ENCODE results near the gene MFAP5. TPM values are rescaled to one million over a fixed set of nuclear protein-coding genes. Genes with fewer than 3 reads are reported as not detected.

The MFAP5 gene
- polyA plus RNA-seq, 1 donor (not counting 4 experiments of a cell fraction or from before 2014, with no cell fraction given), result 317 TPM

DNA sequence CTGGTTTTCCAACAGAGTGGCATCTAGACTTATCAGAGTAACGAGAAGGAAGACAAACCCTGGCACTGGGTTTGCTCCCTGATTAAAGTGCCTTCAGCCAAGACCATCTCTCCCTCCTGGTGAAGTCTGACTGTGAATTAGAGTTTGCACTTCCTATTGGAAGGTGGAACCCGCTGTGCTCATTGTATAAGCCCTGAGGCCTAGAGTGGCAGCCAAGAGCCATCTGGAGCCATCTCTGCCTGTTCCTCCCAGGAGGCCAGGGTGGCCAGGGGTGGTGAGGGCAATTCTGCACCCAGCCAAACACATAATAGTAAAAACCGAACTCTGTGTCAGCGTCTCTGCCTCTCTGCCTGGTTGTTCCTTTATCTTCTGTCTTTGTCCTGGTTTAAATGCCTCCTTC is 25.0 kb downstream of the MFAP5 start:
- DNase-seq (ENCODE audit: low read depth, low spot score) (no peak), FAIRE-seq (peak; percentile 74)
- dilution Hi-C loops (cut with MboI; ENCODE audit: extremely low pct_ligation_motif_present, low sequenced_read_pairs), result no loop called here

DNA sequence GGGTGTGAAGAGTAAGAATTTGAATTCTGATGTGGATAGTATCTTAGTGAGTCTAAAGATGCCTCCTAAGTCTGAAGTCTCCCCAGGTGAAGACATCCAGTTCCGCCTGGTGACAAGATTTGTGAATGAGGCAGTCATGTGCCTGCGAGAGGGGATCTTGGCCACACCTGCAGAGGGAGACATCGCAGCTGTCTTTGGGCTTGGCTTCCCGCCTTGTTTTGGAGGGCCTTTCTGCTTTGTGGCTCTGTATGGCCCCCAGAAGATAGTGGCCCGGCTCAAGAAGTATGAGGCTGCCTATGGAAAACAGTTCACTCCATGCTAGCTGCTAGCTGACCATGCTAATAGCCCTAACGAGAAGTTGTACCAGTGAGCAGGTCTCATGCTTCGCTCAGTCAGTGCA is 25.4 kb downstream of the MFAP5 start:
- Histone ChIP-seq H3K4me1 (ENCODE audit: control insufficient read depth, extremely low read depth, insufficient read depth, low read length) (peaks cover 17% of the 10 kb centered on the region), H3K4me3 (ENCODE audit: control insufficient read depth in 2 of 3, extremely low read depth in 1 of 3, insufficient read depth in 2 of 3, low read depth in 1 of 3, low read length in 3 of 3) (no peak overlapping the region), H3K27me3 (ENCODE audit: control insufficient read depth, extremely low read depth, insufficient read depth, low read length) (no peaks in the 10 kb centered on the region), H3K79me2 (ENCODE audit: control insufficient read depth, insufficient read depth, low read length) (no peaks in the 10 kb centered on the region), H3K27ac (ENCODE audit: control insufficient read depth, insufficient read depth, low read length) (no peak overlapping the region), H3K4me2 (ENCODE audit: control insufficient read depth, extremely low read depth, insufficient read depth, low read depth, low read length) (no peak overlapping the region), H2AFZ (ENCODE audit: control insufficient read depth, low read length) (no peak overlapping the region), H3K36me3 (ENCODE audit: control insufficient read depth in 2 of 2, extremely low read depth in 1 of 2, insufficient read depth in 2 of 2, low read length in 2 of 2) (no peaks in the 10 kb centered on the region), H3K9ac (ENCODE audit: control insufficient read depth, extremely low read depth, insufficient read depth, low read length) (no peak overlapping the region), H3K9me1 (ENCODE audit: control insufficient read depth, extremely low read depth, insufficient read depth, low read length) (no peaks in the 10 kb centered on the region), H4K20me1 (ENCODE audit: control insufficient read depth, extremely low read depth, insufficient read depth, low read length) (no peaks in the 10 kb centered on the region), H3K9me3 (ENCODE audit: control insufficient read depth, low read depth, low read length) (no peaks in the 10 kb centered on the region)
- dilution Hi-C loops (cut with MboI; ENCODE audit: extremely low pct_ligation_motif_present, low sequenced_read_pairs), result no loop called here
- FAIRE-seq, result no peak
- DNase-seq (ENCODE audit: low read depth, low spot score), result no peak
- TF ChIP-seq EZH2 (IDR thresholded peaks at IDR 0.05; ENCODE audit: low read length), result no peak
- TF ChIP-seq, protein P1, sequence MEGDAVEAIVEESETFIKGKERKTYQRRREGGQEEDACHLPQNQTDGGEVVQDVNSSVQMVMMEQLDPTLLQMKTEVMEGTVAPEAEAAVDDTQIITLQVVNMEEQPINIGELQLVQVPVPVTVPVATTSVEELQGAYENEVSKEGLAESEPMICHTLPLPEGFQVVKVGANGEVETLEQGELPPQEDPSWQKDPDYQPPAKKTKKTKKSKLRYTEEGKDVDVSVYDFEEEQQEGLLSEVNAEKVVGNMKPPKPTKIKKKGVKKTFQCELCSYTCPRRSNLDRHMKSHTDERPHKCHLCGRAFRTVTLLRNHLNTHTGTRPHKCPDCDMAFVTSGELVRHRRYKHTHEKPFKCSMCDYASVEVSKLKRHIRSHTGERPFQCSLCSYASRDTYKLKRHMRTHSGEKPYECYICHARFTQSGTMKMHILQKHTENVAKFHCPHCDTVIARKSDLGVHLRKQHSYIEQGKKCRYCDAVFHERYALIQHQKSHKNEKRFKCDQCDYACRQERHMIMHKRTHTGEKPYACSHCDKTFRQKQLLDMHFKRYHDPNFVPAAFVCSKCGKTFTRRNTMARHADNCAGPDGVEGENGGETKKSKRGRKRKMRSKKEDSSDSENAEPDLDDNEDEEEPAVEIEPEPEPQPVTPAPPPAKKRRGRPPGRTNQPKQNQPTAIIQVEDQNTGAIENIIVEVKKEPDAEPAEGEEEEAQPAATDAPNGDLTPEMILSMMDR (optimal IDR thresholded peaks at IDR 0.05 in 1 of 3, IDR thresholded peaks at IDR 0.05 in 1 of 3, conservative IDR thresholded peaks at IDR 0.05 in 1 of 3; ENCODE audit: extremely low read depth in 1 of 3, insufficient read depth in 2 of 3, low read length in 3 of 3), result no peak

More for the DNA sequence above, 25.0 kb downstream of the MFAP5 start:
- no peaks in the 10 kb centered on the region for H4K20me1 ChIP-seq (ENCODE audit: control insufficient read depth, extremely low read depth, insufficient read depth, low read length)
- peaks cover 17% of the 10 kb centered on the region for H3K4me1 ChIP-seq (ENCODE audit: control insufficient read depth, extremely low read depth, insufficient read depth, low read length)
- H3K4me2 ChIP-seq (ENCODE audit: control insufficient read depth, extremely low read depth, insufficient read depth, low read depth, low read length), result no peak overlapping the region
- no peak for TF ChIP-seq EZH2 (IDR thresholded peaks at IDR 0.05; ENCODE audit: low read length)
- TF ChIP-seq, protein P1 (optimal IDR thresholded peaks at IDR 0.05 in 1 of 3, IDR thresholded peaks at IDR 0.05 in 1 of 3, conservative IDR thresholded peaks at IDR 0.05 in 1 of 3; ENCODE audit: extremely low read depth in 1 of 3, insufficient read depth in 2 of 3, low read length in 3 of 3), result no peak
- no peak overlapping the region for H2AFZ ChIP-seq (ENCODE audit: control insufficient read depth, low read length)
- no peak overlapping the region for H3K9ac ChIP-seq (ENCODE audit: control insufficient read depth, extremely low read depth, insufficient read depth, low read length)
- H3K9me3 ChIP-seq (ENCODE audit: control insufficient read depth, low read depth, low read length), result no peaks in the 10 kb centered on the region
- H3K79me2 ChIP-seq (ENCODE audit: control insufficient read depth, insufficient read depth, low read length), result no peaks in the 10 kb centered on the region
- no peaks in the 10 kb centered on the region for H3K27me3 ChIP-seq (ENCODE audit: control insufficient read depth, extremely low read depth, insufficient read depth, low read length)
- H3K9me1 ChIP-seq (ENCODE audit: control insufficient read depth, extremely low read depth, insufficient read depth, low read length), result no peaks in the 10 kb centered on the region
- no peak overlapping the region for H3K4me3 ChIP-seq (ENCODE audit: control insufficient read depth in 2 of 3, extremely low read depth in 1 of 3, insufficient read depth in 2 of 3, low read depth in 1 of 3, low read length in 3 of 3)
- H3K27ac ChIP-seq (ENCODE audit: control insufficient read depth, insufficient read depth, low read length), result no peak overlapping the region
- H3K36me3 ChIP-seq (ENCODE audit: control insufficient read depth in 2 of 2, extremely low read depth in 1 of 2, insufficient read depth in 2 of 2, low read length in 2 of 2), result no peaks in the 10 kb centered on the region

Data from keratinocyte (primary cell).